Stimulated activated CD8-positive, alpha-beta memory T cell treated with anti-CD3 and anti-CD28 coated beads, Interleukin-12 subunit alpha, Interleukin-12 subunit beta, amount 100 ng/mL, for 4 hours (primary cell): Measurements from ENCODE around the gene RCAN1.

Source experiments
- DNase-seq: peaks from one replicate; pipeline ENCODE4 v3.0.0-alpha.2; 2020; ENCODE audit warnings: low read depth

RCAN1 gene

DNA sequence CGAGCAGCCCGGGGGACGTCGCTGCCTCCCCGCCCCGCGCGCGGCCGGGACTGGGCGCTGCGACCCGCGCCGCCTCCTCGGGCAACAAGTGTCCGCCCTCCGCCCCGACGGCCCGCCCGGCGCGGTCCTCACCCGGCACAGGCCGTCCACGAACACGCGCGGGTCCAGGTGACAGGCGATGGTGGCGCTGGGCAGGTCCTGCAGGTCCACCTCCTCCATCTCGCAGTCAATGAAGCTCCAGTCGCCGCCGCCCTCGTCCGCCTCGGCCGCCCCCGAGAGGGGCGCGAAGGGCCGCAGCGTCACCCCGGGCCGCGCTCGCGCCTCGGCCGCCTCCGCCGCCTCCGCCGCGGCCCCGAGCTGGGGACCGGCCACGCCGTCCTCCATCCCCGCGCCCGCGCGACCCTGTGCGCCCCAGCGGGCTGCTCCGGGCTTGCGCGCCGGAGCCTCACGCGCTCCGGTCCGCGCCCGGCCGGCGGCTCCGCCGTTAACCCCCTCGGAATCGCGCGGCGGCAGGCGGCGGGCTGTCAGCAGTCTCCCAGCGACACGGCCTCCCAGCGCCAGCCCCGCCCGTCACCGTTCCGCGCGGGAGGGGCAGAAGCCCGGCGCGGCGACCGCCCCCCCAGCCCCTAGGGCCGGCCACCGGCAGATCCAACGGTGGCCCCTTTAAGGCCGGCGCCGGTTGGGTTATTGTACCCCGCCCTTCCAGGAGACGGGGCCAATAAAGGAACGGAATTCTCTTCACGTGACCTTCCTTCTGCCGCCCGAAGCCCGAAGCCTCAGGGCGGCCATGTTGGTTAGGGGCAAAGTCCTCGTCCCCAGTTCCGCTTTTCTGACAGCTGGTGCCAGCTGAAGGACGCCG lies at the start of gene RCAN1:
Gene RCAN1 (minus strand): TSS at position 486 of the 859 bp plus-strand sequence. CDS start 102 bp downstream, at position 384.
- DNase-seq, result peak; percentile 74

DNA sequence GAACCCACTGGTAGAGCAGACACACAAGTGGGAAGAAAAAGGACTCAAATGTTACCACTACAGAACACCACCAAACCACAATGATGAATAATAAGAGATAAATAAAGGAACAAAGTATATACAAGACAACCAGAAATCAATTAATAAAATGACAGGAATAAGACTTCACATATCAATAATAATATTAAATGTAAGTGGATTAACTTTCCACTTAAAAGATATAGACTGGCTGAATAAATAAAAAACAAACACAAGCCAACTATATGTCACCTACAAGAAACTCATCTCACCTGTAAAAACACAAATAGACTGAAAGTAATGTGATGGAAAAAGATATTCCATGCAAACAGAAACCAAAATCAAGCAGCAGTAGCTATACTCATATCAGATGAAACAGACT lies 46.9 kb upstream of the RCAN1 start:
- DNase-seq, result no peak

- no peak for DNase-seq
These were observed 38.6 kb upstream of the RCAN1 start for GRCh38 chr21:34653522-34653921.

DNA sequence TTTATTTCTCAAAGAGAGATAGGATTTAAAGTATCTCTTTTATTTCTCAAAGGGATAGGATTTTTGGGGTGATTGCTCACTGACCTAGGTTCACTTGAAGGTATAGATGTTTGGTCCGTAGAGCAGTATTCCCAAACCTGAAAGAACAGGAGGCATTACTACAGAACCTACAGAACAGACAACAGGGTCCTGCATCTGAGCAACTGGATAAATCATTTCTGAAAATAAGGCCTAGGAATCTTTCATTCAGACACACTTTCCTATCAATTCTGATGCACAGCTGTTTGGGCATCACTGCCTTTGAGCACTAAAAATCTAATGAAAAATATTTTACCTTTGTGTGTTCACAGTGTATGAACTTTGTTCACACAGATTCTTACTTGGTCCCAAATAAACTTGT lies 36.7 kb upstream of the RCAN1 start:
- no peak for DNase-seq

- DNase-seq, result no peak
These were observed 36.0 kb upstream of the RCAN1 start for GRCh38 chr21:34650861-34651431.

GRCh38 chr21:34649400-34649799 lies 34.5 kb upstream of the RCAN1 start:
- DNase-seq, result no peak

DNA sequence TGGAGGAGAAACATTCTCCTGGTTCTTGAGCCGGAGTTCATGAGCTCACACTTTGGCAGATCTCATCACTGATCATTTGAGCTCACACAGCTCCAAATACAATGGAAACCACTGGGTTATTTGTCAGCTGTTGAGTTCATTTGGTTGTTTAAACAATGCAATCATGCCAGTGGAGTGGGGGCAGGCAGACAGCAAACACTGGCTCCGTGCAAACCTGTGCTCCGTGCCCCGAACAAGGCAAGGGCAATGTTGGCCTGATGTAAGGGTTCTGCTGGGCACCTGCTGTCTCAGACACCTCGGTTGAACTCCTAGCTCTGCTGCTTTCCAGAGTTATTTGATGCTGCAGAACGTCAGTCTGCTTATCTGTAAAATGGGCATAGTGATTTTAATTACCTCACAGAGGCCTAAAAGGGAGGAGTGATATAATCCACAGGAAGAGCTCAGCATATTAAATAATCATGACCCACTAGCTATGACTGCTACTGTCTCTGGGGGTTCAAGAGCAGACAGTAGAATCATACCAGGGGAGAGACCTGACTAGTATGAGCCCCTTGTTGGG lies 33.9 kb upstream of the RCAN1 start:
- no peak for DNase-seq

DNA sequence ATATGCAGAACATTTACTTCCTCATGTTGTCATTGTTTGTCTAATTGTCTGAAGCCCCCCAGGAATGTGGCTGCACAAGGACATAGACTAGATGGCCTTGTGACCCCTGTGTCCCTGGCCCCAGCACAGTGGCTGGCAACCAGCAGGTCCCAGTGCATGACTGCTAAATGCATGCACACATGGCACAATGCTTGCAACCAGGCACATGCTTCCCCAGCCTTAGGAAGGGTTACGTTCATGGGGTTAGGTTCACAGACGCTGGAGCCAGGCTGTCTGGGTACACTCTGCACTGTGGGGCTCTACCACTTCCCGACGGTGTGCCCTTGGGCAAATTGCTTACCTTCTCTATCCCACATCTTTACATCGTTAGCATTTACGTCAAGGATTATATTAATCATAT lies 32.6 kb upstream of the RCAN1 start:
- no peak for DNase-seq

DNA sequence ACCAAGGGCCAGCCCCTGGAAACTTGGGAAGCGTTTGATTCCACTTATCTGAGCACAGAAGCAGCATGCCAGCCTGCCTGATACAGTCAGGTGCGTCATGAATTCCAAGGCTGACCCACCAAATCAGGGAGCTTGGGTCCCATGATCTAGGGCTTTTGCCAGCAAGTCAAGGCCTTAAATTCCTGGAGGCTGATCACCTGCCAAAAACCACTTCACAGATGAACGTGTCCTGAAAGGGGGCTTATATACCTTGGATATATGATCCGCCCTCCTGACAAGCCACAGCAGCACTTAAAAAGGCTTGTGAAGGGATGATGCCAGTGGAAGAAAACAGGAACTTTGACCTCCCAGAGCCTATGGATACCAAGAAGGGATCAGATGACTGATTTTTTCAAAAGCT lies 29.9 kb upstream of the RCAN1 start:
- DNase-seq, result no peak

DNA sequence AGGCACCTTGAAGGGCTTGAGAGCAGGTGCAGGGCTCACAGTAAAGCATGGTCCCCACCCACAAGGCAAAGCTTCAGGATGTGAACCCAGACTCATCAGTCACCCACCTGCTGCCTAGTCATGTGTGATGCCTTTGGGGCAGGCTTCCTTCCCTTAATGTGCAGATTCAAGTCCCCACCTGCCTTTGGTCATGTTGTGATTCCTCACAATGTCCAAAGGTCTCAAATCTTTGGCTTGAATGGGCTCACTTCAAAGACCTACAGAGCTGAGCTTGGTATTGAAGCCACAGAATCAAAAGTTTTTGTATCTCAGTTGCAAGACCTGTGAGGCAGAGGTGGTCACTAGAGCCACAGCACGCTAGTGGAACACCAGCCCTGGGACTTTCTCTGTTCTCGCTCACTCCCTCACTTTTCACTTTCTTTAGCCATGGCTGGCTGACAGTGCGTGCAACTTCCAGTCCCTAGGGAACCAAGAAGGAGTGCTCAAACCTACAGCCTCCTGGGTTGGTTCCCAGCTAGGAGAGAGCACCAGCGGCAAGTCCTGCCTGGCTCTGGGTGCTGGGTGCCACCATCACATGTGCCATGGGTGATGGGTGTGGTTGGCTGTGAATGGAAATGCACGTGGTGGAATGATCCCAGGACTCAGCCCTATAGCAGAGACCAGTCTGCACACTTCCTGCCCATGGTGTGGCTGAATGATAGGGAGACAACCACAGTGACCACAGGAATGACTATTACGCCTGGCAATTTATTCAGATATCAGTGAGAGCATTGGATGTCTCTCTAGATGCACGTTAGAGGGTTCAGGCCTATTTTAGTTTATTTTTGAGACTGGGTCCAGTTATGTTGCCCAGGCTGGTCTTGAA lies 27.5 kb upstream of the RCAN1 start:
- no peak for DNase-seq

DNA sequence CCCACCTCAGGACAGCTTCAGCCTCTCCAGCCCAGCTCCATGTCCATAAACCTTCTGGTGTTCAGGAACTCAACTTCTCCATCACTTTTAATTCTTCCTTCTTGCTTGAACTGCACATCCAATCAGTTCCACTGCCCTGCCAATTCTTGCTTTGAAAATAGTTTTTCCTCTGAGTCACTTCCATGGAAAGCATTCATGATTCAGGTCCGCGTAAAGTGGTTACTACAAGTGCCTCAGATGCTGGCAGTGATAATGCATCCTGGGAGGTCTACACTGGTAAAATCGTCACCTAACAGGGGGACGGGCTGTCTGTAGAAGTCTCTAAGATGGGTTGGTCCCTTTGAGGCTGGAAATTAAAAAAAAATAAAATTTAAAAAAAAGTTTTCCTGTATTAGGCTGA lies 25.9 kb upstream of the RCAN1 start:
- DNase-seq, result no peak

GRCh38 chr21:34639882-34640788 lies 25.2 kb upstream of the RCAN1 start:
- DNase-seq, result no peak

GRCh38 chr21:34639250-34639649 lies 24.3 kb upstream of the RCAN1 start:
- DNase-seq, result no peak

- DNase-seq, result no peak
These were observed 22.0 kb upstream of the RCAN1 start for GRCh38 chr21:34636961-34637360.

GRCh38 chr21:34635307-34635706 lies 20.4 kb upstream of the RCAN1 start:
- no peak for DNase-seq

GRCh38 chr21:34632498-34632897 lies 17.6 kb upstream of the RCAN1 start:
- no peak for DNase-seq

DNA sequence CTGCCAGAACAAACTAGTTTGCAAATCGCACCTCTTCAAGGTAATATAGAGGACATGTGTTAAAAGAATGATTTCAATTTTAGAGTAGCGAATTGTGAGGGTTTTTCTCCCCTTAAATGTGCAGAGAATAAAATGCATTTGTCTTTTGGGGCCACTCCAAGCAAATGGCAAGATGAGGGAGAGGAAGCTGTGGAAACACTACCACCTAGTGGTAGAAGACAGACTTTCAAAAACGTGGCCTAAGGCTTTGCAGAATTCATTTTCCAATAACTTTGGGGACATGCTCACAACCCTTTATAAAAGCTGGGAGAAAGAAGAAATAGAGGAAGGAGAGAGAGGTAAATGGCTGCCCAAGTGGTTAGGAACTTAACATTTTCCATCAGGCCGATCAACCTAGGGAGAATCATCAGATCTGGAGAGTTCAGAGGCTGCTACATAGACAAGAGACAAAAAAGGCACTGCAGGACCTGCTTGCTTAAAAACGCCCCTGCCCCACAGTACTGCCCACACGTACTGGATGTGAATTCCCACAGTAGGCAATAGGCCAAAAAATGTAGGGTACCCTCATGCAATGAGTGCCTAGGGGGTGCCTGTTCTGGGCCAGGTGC lies 15.7 kb upstream of the RCAN1 start:
- DNase-seq, result no peak

- no peak for DNase-seq
These were observed 11.2 kb upstream of the RCAN1 start for GRCh38 chr21:34626131-34626530.

GRCh38 chr21:34625030-34625593 lies 10.2 kb upstream of the RCAN1 start:
- DNase-seq, result no peak

- no peak for DNase-seq
These were observed 8.6 kb upstream of the RCAN1 start for GRCh38 chr21:34623516-34623915.
